BJ (cell line): ENCODE results near the gene XXYLT1. TPM values are rescaled to one million over a fixed set of nuclear protein-coding genes. Genes with fewer than 3 reads are reported as not detected.

Experiments used
- CTCF ChIA-PET: fragments of 350-600 bp; formaldehyde crosslinking; extraction: SDS; loops from one replicate; lab custom pipeline; 2021; ENCODE audit warnings: antibody characterized with exemption, inconsistent platforms; lab: Yijun Ruan, JAX
- POLR2A ChIA-PET: fragments of 300-600 bp; sonication (Branson Sonifier 250); formaldehyde crosslinking; extraction: SDS; loops from one replicate; lab custom pipeline; 2021; ENCODE audit warnings: antibody characterized with exemption; lab: Charles Lee
- DNase-seq: peaks from one replicate; pipeline ENCODE4 v3.0.0-alpha.2; 2011; ENCODE audit warnings: low read depth
- H3K27me3 ChIP-seq: 2 replicates; pipeline ENCODE4 v1.6.0; 2011; ENCODE audit warnings: low read length; ENCODE audit not compliant: control insufficient read depth, insufficient read depth
- H3K36me3 ChIP-seq: 2 replicates; pipeline ENCODE4 v1.5.1; 2011; ENCODE audit warnings: low read length; ENCODE audit not compliant: control insufficient read depth, insufficient read depth
- H3K4me3 ChIP-seq: 2 replicates; pipeline ENCODE4 v1.5.1; 2011; ENCODE audit warnings: low read depth, mild to moderate bottlenecking, control low read depth, low read length
- polyA plus RNA-seq: library from polyadenylated mRNA; depleted of rRNA; stranded (reverse); fragments of >200 nt; gene quantifications from 2 replicates; pipeline ENCODE4 v1.2.3, GENCODE V29; 2011
- TF ChIP-seq, protein P1 (sequence below): IDR thresholded peaks from 2 replicates; pipeline ENCODE4 v1.5.1; 2011; ENCODE audit warnings: low read depth, mild to moderate bottlenecking, control low read depth, inconsistent platforms, low read length, moderate library complexity; ENCODE audit not compliant: insufficient read depth

XXYLT1 gene
- polyA plus RNA-seq, 1 experiment = 33.5 TPM

DNA sequence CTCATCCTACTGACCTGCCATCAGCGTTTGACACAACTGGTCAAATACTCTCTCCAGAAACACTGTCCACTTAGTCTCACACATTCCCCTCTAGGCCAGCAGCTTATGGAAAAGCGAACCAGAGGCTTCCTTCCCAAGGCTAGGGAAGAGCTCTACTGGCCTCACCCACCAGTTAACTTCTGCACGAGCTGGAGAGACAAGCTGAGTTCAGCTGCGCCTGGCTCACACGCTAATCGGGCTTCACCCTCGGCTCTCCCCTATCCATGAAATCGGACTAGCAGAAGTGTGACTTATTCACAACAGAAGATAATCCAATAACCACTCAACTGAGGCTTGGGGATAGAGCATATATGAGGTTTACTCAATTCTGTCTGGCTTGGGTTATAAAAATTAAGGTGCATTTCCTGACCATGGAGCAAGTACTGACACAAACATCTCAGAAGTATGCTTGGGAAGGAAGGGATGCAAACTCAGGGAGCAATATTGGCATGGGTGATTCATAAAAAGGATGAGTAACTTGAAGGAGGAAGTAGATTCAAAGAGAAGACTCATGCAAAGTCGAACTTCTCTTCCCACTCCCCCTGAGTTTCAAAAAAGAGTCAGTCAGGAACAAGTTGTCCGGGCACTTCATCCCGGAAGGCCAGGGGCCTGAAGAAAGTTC, 73.1 kb downstream of the XXYLT1 start:
- TF ChIP-seq, protein P1, sequence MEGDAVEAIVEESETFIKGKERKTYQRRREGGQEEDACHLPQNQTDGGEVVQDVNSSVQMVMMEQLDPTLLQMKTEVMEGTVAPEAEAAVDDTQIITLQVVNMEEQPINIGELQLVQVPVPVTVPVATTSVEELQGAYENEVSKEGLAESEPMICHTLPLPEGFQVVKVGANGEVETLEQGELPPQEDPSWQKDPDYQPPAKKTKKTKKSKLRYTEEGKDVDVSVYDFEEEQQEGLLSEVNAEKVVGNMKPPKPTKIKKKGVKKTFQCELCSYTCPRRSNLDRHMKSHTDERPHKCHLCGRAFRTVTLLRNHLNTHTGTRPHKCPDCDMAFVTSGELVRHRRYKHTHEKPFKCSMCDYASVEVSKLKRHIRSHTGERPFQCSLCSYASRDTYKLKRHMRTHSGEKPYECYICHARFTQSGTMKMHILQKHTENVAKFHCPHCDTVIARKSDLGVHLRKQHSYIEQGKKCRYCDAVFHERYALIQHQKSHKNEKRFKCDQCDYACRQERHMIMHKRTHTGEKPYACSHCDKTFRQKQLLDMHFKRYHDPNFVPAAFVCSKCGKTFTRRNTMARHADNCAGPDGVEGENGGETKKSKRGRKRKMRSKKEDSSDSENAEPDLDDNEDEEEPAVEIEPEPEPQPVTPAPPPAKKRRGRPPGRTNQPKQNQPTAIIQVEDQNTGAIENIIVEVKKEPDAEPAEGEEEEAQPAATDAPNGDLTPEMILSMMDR = no peak
- POLR2A ChIA-PET = interaction anchor here (0.9 kb wide), 1 partner anchor 12 kb away, joined by 4 read pairs; no protein-coding TSS in a partner anchor
- no peaks in the 10 kb centered on the region for H3K36me3 ChIP-seq
- no peak overlapping the region for H3K4me3 ChIP-seq
- DNase-seq = peak; percentile 80
- no peaks in the 10 kb centered on the region for H3K27me3 ChIP-seq
- CTCF ChIA-PET = no interaction called here

DNA sequence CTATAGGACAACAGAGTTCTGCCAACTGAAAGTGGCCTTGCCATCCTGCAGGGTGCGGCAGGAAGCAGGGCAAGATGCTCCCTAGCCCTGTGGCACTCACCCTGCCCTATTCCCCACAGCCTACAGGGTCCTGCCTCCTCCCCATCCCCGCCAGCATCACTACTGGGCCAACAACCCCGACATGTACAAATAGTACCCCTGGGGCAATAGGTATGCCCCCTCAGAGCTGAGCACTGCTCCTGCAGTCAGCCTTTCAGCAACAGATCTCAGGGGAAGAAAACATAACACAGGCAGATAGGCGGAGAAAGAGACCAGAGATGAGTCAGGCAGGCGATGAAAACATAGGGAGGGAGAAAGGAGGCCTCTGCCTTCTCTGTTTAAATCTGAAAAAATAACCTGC, 74.7 kb downstream of the XXYLT1 start:
- Histone ChIP-seq H3K27me3 (no peaks in the 10 kb centered on the region), H3K4me3 (no peak overlapping the region), H3K36me3 (no peaks in the 10 kb centered on the region)
- ChIA-PET CTCF (interaction anchor here (0.8 to 3.0 kb wide), 3 partner anchors 8 to 12 kb away, joined by 3 to 11 read pairs (median 3); no protein-coding TSS in a partner anchor), POLR2A (interaction anchor here (1.0 kb wide), 1 partner anchor 12 kb away, joined by 3 read pairs; no protein-coding TSS in a partner anchor)
- no peak for DNase-seq
- TF ChIP-seq, protein P1 = 0 out of 2 replicates have a peak, but pooled peaks have one; percentile 4

DNA sequence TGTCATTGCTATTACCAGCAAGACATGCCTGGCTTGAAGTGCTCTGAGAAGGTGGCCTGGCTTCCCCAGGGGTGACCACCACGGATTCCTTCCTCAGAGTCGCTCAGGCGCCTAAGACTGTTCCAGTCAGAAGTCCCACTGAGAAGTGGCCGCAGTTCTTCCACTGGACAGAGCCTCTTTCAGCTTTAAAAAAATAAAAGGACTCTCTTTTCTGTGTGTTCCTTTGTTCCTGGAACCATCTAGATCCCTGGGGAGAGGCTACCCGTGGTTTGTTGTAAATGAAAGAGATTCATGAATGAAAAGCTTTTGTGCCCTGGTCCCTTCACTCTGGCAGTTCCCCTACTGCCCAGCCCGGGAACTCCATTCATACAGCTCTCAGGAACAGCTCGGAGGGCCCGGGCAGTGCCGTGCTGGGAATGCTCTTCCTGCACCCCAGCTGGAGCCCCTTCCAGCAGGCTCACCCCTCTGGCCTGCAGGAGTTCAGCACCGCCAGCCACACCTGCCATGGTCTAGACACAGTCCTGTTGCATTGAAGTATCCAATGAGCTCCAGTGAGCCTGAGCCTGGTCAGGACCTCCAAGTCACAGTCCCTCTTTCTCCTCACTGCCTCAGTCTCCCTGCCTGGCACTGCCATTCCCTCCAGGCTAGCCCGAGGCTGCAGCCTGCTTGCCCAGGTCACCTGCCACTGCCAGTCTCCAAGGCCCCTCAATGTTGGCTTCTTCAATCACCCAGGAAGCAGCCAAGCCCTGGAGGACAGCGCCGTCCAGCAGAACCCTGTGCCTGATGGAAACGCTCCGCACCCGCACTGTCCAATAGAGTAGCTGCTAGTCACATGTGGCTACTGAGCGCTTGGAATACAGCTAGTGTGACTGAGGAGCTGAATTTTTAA, 75.4 kb downstream of the XXYLT1 start:
- POLR2A ChIA-PET = no interaction called here
- no peak overlapping the region for H3K4me3 ChIP-seq
- CTCF ChIA-PET = interaction anchor here (0.7 to 3.0 kb wide), 4 partner anchors 10 to 89 kb away, joined by 3 to 11 read pairs (median 4); no protein-coding TSS in a partner anchor

DNA sequence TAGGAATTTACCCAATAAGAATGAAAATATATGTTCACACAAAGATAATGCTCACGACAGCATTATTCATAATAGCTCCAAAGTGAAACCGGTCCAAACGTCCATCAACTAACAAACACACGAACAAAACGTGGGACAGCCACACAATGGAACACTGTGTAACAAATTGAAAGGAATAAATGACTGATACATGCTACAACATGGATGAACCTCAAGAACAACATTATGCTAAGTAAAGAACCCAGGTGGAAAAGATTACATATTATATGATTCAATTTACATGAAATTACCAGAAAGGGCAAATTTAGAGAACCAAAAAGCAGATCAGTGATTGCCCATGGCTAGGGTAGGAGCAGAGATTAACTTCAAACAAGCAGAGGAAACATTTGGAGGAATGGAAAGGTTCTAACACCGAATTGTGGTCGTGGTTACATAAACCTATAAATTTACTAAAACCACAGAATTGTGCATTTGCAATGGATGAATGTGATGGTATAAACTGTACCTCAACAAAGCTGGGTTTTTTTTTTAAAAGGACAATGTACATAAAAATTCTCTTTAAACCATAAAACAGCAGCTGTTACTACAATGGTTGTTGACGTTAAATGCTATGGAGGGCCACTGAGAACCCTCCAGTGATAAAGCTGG, 76.3 kb downstream of the XXYLT1 start:
- H3K36me3 ChIP-seq = no peaks in the 10 kb centered on the region
- H3K4me3 ChIP-seq = no peak overlapping the region
- DNase-seq = no peak
- POLR2A ChIA-PET = no interaction called here
- H3K27me3 ChIP-seq = no peaks in the 10 kb centered on the region
- CTCF ChIA-PET = interaction anchor here (1.0 to 3.0 kb wide), 3 partner anchors 9 to 88 kb away, joined by 3 to 11 read pairs (median 5); no protein-coding TSS in a partner anchor
- TF ChIP-seq, protein P1 = no peak

More for the DNA sequence above, 75.4 kb downstream of the XXYLT1 start:
- DNase-seq = no peak
- H3K27me3 ChIP-seq = no peaks in the 10 kb centered on the region
- H3K36me3 ChIP-seq = no peaks in the 10 kb centered on the region
- TF ChIP-seq, protein P1 = no peak
